Neutrophil (primary cell): ENCODE results near the gene IFI35.

Source experiments
- H3K27ac ChIP-seq: fragments of 200-600 bp; sonication (generic); 2 replicates; pipeline ENCODE4 v1.5.1; 2016; ENCODE audit warnings: mild to moderate bottlenecking, moderate library complexity
- H3K27me3 ChIP-seq: fragments of 200-600 bp; sonication (generic); 2 replicates; pipeline ENCODE4 v1.6.0; 2016; ENCODE audit warnings: mild to moderate bottlenecking
- H3K36me3 ChIP-seq: fragments of 200-600 bp; sonication (generic); 2 replicates; pipeline ENCODE4 v1.5.1; 2017
- H3K4me1 ChIP-seq, 2 experiments: fragments of 200-600 bp in 1 of 2; sonication (generic) in 1 of 2; 1 replicate in 1 of 2; 2 replicates in 1 of 2; pipeline versions ENCODE4 v1.5.1 to v1.6.1; 2013 to 2016; ENCODE audit warnings: low read depth in 1 of 2, low read length in 1 of 2, mild to moderate bottlenecking in 1 of 2, moderate library complexity in 1 of 2; ENCODE audit not compliant: control insufficient read depth in 1 of 2, insufficient read depth in 1 of 2
- H3K4me3 ChIP-seq, 2 experiments: fragments of 200-600 bp in 1 of 2; sonication (generic) in 1 of 2; 1 replicate in 1 of 2; 2 replicates in 1 of 2; pipeline ENCODE4 v1.5.1; 2013 to 2016; ENCODE audit warnings: low read depth in 1 of 2, low read length in 1 of 2, mild to moderate bottlenecking in 1 of 2, moderate library complexity in 1 of 2
- H3K9me3 ChIP-seq: fragments of 200-600 bp; sonication (generic); 2 replicates; pipeline ENCODE4 v1.5.1; 2016
- CTCF ChIP-seq: fragments of 200-600 bp; sonication (generic); IDR thresholded peaks from 2 replicates; pipeline ENCODE4 v1.5.1; 2016; ENCODE audit warnings: antibody characterized with exemption

The IFI35 gene

GRCh38 chr17:43020030-43020621 lies 13.5 kb downstream of the IFI35 start:
- peaks cover 69 to 70% of the 10 kb centered on the region in 2 experiments for H3K4me1 ChIP-seq
- TF ChIP-seq CTCF, result no peak
- H3K27me3 ChIP-seq, result peaks cover 11% of the 10 kb centered on the region
- peaks cover 17% of the 10 kb centered on the region for H3K36me3 ChIP-seq
- peak overlapping the region; percentile 74 for H3K27ac ChIP-seq
- H3K9me3 ChIP-seq, result no peaks in the 10 kb centered on the region
- H3K4me3 ChIP-seq, result peak overlapping the region in 1 of 2 experiments; percentile 15

GRCh38 chr17:43020789-43021740 lies 14.5 kb downstream of the IFI35 start:
- Histone ChIP-seq H3K9me3 (no peaks in the 10 kb centered on the region), H3K36me3 (peaks cover 7% of the 10 kb centered on the region), H3K4me1 (peaks cover 61% of the 10 kb centered on the region in 2 experiments), H3K27me3 (peaks cover 21% of the 10 kb centered on the region), H3K4me3 (peak overlapping the region; percentile 92), H3K27ac (peak overlapping the region; percentile 69)
- TF ChIP-seq CTCF, result no peak

GRCh38 chr17:43021741-43022512 lies 15.3 kb downstream of the IFI35 start, which contains the start of gene VAT1:
Gene VAT1, minus strand, starts transcription at chr17:43022385. Its CDS starts 63 bp downstream, at chr17:43022322.
- H3K27me3 ChIP-seq, result peaks cover 28% of the 10 kb centered on the region
- H3K9me3 ChIP-seq, result no peaks in the 10 kb centered on the region
- peak within 1 kb of the TSS; percentile 92 for H3K4me3 ChIP-seq
- H3K4me1 ChIP-seq, result peaks cover 60 to 61% of the 10 kb centered on the region in 2 experiments
- TF ChIP-seq CTCF, result no peak
- H3K27ac ChIP-seq, result peak within 1 kb of the TSS; percentile 69
- H3K36me3 ChIP-seq, result no peaks in the 10 kb centered on the region

GRCh38 chr17:43024407-43025289 lies 18.1 kb downstream of the IFI35 start, which contains the start of gene RND2:
Gene RND2, plus strand, starts transcription at chr17:43025231. Its CDS starts 117 bp downstream, at chr17:43025348.
- Histone ChIP-seq H3K36me3 (no peaks in the 10 kb centered on the region), H3K4me1 (peaks cover 40 to 42% of the 10 kb centered on the region in 2 experiments), H3K4me3 (peak within 1 kb of the TSS; percentile 63), H3K27me3 (peaks cover 28% of the 10 kb centered on the region), H3K27ac (peak within 1 kb of the TSS; percentile 59), H3K9me3 (no peaks in the 10 kb centered on the region)
- peak; percentile 14 for TF ChIP-seq CTCF
